Neural cell (in vitro differentiated cells): ENCODE data around the gene CDH8.

Experiments
- EP300 ChIP-seq: fragments of 450-650 bp; conservative IDR thresholded peaks from 2 replicates; pipeline ENCODE4 v1.6.1; 2014; ENCODE audit warnings: antibody characterized with exemption, mild to moderate bottlenecking, moderate library complexity; ENCODE audit not compliant: poor library complexity, severe bottlenecking
- EZH2 ChIP-seq: fragments of 200-600, 300-800 bp; shearing (Covaris generic), sonication (generic); IDR thresholded peaks from 2 replicates; pipeline ENCODE4 v1.6.1; 2014; ENCODE audit warnings: antibody characterized with exemption, low read length, borderline replicate concordance, mild to moderate bottlenecking; ENCODE audit not compliant: insufficient read depth, poor library complexity, severe bottlenecking
- POLR2AphosphoS5 ChIP-seq: IDR thresholded peaks from 2 replicates; pipeline ENCODE4 v1.6.1; 2012
- TAF1 ChIP-seq: IDR thresholded peaks from 2 replicates; pipeline ENCODE4 v1.6.1; 2012; ENCODE audit warnings: low read depth
- TF ChIP-seq, protein P1 (sequence below): fragments of 450-650 bp; IDR thresholded peaks from 2 replicates; pipeline ENCODE4 v1.5.1; 2014; ENCODE audit warnings: antibody characterized with exemption, mild to moderate bottlenecking, moderate library complexity; ENCODE audit not compliant: poor library complexity, severe bottlenecking

DNA sequence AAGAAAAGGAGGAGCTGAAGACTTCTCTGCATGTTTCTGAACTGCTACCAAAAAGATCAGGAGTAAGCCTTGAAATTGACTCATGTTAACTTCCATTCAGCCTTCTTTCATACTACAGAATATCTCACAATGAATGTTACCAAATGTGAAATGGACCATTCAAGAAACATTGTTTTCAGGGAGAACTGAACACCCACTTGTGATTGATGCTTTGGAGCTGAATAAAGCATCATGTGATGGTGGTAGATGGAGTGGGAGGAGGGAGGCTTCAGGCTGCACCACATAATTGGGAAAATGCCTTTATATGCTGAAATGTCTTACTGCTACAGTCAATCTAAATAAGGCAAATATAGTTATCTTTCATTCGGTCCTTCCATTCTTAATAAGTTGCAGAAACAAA is 127.8 kb downstream of the CDH8 start:
- TF ChIP-seq POLR2AphosphoS5 (no peak), TAF1 (no peak), EP300 (no peak), EZH2 (no peak)
- TF ChIP-seq, protein P1, sequence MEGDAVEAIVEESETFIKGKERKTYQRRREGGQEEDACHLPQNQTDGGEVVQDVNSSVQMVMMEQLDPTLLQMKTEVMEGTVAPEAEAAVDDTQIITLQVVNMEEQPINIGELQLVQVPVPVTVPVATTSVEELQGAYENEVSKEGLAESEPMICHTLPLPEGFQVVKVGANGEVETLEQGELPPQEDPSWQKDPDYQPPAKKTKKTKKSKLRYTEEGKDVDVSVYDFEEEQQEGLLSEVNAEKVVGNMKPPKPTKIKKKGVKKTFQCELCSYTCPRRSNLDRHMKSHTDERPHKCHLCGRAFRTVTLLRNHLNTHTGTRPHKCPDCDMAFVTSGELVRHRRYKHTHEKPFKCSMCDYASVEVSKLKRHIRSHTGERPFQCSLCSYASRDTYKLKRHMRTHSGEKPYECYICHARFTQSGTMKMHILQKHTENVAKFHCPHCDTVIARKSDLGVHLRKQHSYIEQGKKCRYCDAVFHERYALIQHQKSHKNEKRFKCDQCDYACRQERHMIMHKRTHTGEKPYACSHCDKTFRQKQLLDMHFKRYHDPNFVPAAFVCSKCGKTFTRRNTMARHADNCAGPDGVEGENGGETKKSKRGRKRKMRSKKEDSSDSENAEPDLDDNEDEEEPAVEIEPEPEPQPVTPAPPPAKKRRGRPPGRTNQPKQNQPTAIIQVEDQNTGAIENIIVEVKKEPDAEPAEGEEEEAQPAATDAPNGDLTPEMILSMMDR: no peak
